HL-60/S4 treated with retinoic acid at 250 ng/mL for 4 days and 3 days (cell line): ENCODE measurements around the gene PRDM13.
"Not testable (repeated sequence)": the region's sequence is repeated elsewhere in the genome, so short reads cannot be mapped to it uniquely, and the experiment has no call there.

Source experiments
- in situ Hi-C: fragments of 300-500 bp; cut with MboI; formaldehyde crosslinking; loops from 2 replicates; pipeline ENCODE4 v1.7.0; 2022; ENCODE audit warnings: low sequenced_read_pairs

Gene PRDM13

DNA sequence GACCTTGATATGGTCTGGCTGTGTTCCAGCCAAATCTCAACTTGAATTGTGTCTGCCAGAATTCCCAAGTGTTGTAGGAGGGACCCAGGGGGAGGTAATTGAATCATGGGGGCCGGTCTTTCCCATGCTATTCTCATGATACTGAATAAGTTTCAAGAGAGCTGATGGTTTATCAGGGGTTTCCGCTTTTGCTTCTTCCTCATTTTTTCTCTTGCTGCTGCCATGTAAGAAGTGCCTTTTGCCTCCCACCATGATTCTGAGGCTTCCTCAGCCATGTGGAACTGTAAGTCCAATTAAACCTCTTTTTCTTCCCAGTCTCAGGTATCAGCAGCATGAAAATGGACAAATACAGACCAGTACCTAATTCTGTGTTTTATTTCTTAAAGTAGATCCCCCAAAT is 15.4 kb downstream of the PRDM13 start:
- in situ Hi-C loops = not testable (repeated sequence)

DNA sequence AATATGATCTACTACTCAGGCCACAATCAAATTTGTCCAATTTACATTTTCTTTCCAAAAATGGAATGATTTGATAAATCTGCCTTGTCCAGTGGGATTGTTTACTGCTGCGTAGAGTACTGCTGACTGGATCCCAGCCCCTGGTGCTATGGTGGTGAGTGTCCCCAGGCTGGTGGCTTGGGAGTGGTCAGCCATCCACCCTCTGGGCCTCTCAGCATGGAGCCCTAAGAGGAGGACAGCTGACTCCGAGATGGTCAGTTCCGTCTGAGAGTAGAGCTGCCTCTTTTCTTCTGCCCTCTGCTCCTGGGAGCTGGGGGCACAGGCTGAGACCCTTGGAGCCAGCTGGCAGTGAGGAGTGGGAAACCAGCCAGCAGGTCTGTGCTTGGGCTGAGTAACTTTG is 22.7 kb downstream of the PRDM13 start:
- in situ Hi-C loops = no loop called here

GRCh38 chr6:99637629-99638028 is 31.0 kb downstream of the PRDM13 start:
- in situ Hi-C loops = no loop called here

DNA sequence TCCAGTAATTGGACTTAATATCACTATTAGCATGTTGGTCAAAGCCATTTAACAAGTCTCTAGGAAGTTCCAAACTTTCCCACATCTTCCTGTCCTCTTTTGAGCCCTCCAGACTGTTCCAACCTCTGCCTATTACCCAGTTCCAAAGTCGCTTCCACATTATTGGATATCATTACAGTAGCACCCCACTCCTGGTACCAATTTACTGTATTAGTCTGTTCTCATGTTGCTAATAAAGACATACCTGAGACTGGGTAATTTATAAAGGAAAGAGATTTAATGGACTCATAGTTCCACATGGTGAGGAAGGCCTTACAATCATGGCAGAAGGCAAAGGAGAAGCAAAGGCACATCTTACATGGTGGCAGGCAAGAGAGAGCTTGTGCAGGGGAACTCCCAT is 31.7 kb downstream of the PRDM13 start:
- in situ Hi-C loops = not testable (repeated sequence)

DNA sequence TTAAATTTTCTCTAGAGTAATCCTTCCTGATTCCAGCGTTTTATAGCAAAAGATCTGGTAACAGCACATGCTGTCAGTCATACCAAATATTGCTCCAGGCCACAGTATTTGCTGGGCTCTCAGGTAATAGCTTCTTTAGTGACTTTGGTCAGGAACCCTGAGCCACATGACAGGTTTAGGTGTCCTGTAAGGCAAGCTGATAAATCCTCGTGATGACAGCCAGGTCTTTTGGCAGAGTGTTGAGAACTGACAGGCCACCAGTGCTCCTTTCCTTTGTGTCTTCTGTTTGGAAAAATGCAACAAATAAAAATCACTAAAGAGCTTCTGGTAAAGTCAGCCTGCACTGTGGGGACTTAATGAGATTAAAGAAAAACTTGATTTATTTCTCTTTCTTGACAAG is 34.6 kb downstream of the PRDM13 start:
- in situ Hi-C loops = no loop called here

GRCh38 chr6:99645986-99646385 is 39.4 kb downstream of the PRDM13 start:
- in situ Hi-C loops = no loop called here

DNA sequence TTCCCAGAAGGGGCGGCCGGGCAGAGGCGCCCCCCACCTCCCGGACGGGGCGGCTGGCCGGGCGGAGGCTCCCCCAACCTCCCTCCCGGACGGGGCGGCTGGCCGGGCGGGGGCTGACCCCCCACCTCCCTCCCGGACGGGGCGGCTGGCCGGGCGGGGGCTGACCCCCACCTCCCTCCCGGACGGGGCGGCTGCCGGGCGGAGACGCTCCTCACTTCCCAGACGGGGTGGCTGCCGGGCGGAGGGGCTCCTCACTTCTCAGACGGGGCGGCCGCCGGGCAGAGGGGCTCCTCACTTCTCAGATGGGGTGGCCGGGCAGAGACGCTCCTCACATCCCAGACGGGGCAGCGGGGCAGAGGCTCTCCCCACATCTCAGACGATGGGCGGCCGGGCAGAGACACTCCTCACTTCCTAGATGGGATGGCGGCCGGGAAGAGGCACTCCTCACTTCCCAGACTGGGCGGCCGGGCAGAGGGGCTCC is 43.5 kb downstream of the PRDM13 start:
- in situ Hi-C loops = not testable (repeated sequence)

- in situ Hi-C loops = no loop called here
These were observed 53.6 kb downstream of the PRDM13 start for GRCh38 chr6:99660206-99660605.

DNA sequence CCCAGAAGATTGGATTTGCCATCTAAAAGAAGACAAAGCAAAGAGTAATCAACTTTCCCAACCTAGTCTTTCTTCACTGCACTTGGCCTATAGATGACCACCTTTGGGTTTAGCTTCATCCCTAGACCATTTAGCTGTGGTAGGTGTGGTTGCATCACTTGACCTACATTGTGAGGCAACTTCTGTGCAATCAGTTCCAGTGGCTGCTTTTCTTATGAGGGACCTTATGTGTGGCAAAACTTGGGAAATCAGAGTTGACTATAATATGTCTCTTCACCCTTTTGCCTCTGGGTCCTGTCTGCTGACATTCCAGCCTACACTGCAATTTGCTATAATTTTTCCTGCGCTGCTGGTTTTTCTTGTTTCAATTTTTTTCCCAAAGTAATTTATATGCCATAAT is 55.2 kb downstream of the PRDM13 start:
- in situ Hi-C loops = no loop called here

- in situ Hi-C loops = no loop called here
These were observed 56.0 kb downstream of the PRDM13 start for GRCh38 chr6:99662616-99663015.
